GM13976 (cell line): ENCODE measurements around the gene C3orf18.

Experiments
- DNase-seq: peaks from one replicate; pipeline ENCODE4 v3.0.0; 2012; ENCODE audit warnings: low spot score
- in situ Hi-C: fragments of 300-500 bp; cut with MboI; formaldehyde crosslinking; loops from one replicate; pipeline ENCODE4 v1.12.0; 2022; ENCODE audit warnings: low sequenced_read_pairs, mixed read lengths, inconsistent platforms; ENCODE audit not compliant: unreplicated experiment
- TF ChIP-seq, protein P1 (sequence below): IDR thresholded peaks from 2 replicates; pipeline ENCODE4 v1.5.1; 2012; ENCODE audit warnings: borderline replicate concordance, mild to moderate bottlenecking; ENCODE audit not compliant: insufficient read depth; ENCODE audit errors: extremely low read depth, missing control alignments, control extremely low read depth

C3orf18 gene

DNA sequence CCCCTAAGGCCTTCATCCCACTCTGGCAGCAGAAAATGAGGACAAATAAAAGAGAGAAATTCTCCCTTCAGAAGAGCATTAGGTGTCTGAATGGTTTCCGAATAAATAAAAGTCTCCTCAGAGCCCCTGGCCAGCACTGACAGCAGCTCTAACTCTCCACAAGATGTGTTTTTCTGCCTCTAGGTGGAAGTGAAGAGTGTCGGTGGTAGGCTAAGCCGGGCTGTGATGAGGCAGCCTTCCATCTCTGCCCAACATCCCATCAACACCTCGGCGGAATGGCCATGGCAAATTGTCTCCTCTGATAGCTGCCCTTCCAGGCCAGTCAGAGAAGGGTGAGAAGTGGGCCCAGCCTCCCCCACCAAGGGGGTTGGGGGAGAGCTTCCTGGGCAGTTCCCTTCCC, 57.8 kb downstream of the C3orf18 start:
- TF ChIP-seq, protein P1, sequence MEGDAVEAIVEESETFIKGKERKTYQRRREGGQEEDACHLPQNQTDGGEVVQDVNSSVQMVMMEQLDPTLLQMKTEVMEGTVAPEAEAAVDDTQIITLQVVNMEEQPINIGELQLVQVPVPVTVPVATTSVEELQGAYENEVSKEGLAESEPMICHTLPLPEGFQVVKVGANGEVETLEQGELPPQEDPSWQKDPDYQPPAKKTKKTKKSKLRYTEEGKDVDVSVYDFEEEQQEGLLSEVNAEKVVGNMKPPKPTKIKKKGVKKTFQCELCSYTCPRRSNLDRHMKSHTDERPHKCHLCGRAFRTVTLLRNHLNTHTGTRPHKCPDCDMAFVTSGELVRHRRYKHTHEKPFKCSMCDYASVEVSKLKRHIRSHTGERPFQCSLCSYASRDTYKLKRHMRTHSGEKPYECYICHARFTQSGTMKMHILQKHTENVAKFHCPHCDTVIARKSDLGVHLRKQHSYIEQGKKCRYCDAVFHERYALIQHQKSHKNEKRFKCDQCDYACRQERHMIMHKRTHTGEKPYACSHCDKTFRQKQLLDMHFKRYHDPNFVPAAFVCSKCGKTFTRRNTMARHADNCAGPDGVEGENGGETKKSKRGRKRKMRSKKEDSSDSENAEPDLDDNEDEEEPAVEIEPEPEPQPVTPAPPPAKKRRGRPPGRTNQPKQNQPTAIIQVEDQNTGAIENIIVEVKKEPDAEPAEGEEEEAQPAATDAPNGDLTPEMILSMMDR: no peak
- DNase-seq: no peak
- in situ Hi-C loops: no loop called here

DNA sequence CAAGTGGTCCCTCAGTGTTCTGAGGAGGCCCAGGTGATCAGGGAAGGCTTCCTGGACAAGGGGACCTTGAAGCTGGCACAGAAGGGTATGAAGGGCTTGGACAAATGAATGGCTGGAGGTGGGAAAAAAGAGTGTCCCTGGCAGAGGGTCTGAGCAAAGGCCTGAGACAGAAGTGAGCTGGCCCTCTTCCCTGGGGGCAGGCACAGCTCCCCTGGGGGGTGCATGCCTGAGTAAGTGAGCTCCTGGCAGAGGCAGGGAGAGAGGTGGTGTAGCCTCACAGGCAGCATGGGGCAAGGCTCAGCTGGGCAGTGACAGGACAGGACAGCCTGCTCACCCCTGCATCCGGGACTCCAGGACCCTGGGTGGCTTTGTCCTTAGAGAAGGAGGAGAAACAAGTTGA, 58.7 kb downstream of the C3orf18 start:
- no peak for DNase-seq
- in situ Hi-C loops: no loop called here
- TF ChIP-seq, protein P1: no peak
